Activated T-cell treated with anti-CD3 and anti-CD28 coated beads for 24 hours (primary cell): ENCODE data around the gene CABLES2.

Source experiments
- DNase-seq: peaks from one replicate; pipeline ENCODE4 v3.0.0-alpha.2; 2020; ENCODE audit warnings: low read depth

Gene CABLES2

GRCh38 chr20:62405108-62405980 is 1.7 kb downstream of the CABLES2 start:
- DNase-seq = no peak

GRCh38 chr20:62404761-62405107 is 2.4 kb downstream of the CABLES2 start:
- no peak for DNase-seq

GRCh38 chr20:62404112-62404665 is 2.9 kb downstream of the CABLES2 start:
- no peak for DNase-seq

- no peak for DNase-seq
Measured at GRCh38 chr20:62403331-62403730, 3.8 kb downstream of the CABLES2 start.

- DNase-seq = no peak
Measured at GRCh38 chr20:62402456-62403150, 4.5 kb downstream of the CABLES2 start.

- DNase-seq = no peak
Measured at GRCh38 chr20:62401331-62401779, 5.7 kb downstream of the CABLES2 start.

- DNase-seq = no peak
Measured at GRCh38 chr20:62400541-62400940, 6.5 kb downstream of the CABLES2 start.

- no peak for DNase-seq
Measured at GRCh38 chr20:62400021-62400420, 7.1 kb downstream of the CABLES2 start.

- DNase-seq = no peak
Measured at GRCh38 chr20:62398120-62398821, 8.8 kb downstream of the CABLES2 start.

- no peak for DNase-seq
Measured at GRCh38 chr20:62396367-62397239, 10.5 kb downstream of the CABLES2 start.

GRCh38 chr20:62395311-62396242 is 11.5 kb downstream of the CABLES2 start:
- DNase-seq = no peak

GRCh38 chr20:62394248-62395245 is 12.5 kb downstream of the CABLES2 start:
- DNase-seq = no peak

GRCh38 chr20:62393830-62394229 is 13.3 kb downstream of the CABLES2 start:
- no peak for DNase-seq

- no peak for DNase-seq
Measured at GRCh38 chr20:62393335-62393665, 13.8 kb downstream of the CABLES2 start.

GRCh38 chr20:62392621-62393334 is 14.3 kb downstream of the CABLES2 start:
- no peak for DNase-seq

GRCh38 chr20:62392077-62392418 is 15.0 kb downstream of the CABLES2 start:
- no peak for DNase-seq

- DNase-seq = no peak
Measured at GRCh38 chr20:62391165-62392076, 15.7 kb downstream of the CABLES2 start.
